DOHH2 (cell line): Measurements from ENCODE around the gene MPC2.

Experiments used
- CTCF ChIP-seq: fragments of 200-600 bp; sonication (generic); IDR thresholded peaks from one replicate; pipeline ENCODE4 v1.5.1; 2014; ENCODE audit warnings: antibody characterized with exemption, mild to moderate bottlenecking, low read depth, low read length; ENCODE audit not compliant: poor library complexity, severe bottlenecking
- EZH2phosphoT487 ChIP-seq: fragments of 200-600 bp; sonication (generic); IDR thresholded peaks from 2 replicates; pipeline ENCODE4 v1.6.1; 2017; ENCODE audit warnings: borderline replicate concordance, mild to moderate bottlenecking, antibody characterized with exemption, low read length, moderate library complexity, mixed read lengths

- no peak for TF ChIP-seq CTCF
- TF ChIP-seq EZH2phosphoT487, result no peak
These were observed 57.4 kb downstream of the MPC2 start for GRCh38 chr1:167879508-167879907.
